Measurements from ENCODE around the gene RPL7A.
"Not testable (repeated sequence)": the region's sequence is repeated elsewhere in the genome, so short reads cannot be mapped to it uniquely, and the experiment has no call there.

Gene RPL7A

DNA sequence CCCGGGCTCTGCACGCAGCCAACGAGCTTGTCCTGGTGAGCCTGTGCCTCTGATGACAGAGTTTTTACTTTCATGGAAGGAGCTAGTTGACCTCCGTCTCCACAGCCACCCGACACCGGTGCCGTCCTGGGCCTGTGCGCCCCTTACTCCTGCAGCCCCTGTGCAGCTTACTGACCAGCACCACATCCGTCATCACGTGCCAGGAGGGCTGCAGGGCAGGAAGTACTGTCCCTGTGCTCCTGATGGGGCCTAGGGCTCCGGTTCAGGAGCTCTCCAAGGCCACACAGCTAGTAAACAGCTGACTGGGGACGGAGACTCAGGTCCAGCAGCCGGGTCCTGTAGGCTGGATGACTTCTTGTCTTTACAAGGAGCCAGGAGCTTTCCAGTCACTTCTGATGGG, 38.3 kb downstream of the RPL7A start:
- Mint-ChIP-seq H3K4me3 (no peak overlapping the region), H3K27ac (no peak overlapping the region), H3K9me3 (no peaks in the 10 kb centered on the region), H3K36me3 (ENCODE audit: low read depth) (no peaks in the 10 kb centered on the region), H3K4me1 (ENCODE audit: low read depth) (no peaks in the 10 kb centered on the region), H3K27me3 (peaks cover 2% of the 10 kb centered on the region)
- intact Hi-C loops (cut with micrococcal nuclease) = no loop called here

DNA sequence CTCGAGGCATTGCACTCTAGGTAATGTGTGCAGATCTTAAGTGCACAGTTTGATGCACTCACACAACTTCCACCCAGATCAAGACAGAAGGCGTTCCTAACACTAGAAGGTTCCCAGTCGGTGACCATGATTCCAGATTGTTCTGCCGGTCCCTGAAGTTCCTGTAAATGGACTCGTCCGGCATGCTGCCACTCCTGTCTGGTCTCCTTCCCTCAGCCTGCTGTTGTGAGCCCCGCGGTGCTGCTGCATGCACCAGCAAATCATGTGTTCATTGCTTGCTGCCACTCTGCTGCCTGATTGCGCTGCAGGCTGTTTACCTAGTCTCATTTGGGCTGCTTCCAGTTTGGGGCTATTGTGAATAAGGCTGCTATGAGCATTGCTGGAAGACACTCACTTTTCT, 39.7 kb downstream of the RPL7A start:
- intact Hi-C loops (cut with micrococcal nuclease) = no loop called here
- Mint-ChIP-seq H3K27ac (no peak overlapping the region), H3K36me3 (ENCODE audit: low read depth) (no peaks in the 10 kb centered on the region), H3K27me3 (peaks cover 2% of the 10 kb centered on the region), H3K4me3 (no peak overlapping the region), H3K9me3 (no peaks in the 10 kb centered on the region), H3K4me1 (ENCODE audit: low read depth) (no peaks in the 10 kb centered on the region)

DNA sequence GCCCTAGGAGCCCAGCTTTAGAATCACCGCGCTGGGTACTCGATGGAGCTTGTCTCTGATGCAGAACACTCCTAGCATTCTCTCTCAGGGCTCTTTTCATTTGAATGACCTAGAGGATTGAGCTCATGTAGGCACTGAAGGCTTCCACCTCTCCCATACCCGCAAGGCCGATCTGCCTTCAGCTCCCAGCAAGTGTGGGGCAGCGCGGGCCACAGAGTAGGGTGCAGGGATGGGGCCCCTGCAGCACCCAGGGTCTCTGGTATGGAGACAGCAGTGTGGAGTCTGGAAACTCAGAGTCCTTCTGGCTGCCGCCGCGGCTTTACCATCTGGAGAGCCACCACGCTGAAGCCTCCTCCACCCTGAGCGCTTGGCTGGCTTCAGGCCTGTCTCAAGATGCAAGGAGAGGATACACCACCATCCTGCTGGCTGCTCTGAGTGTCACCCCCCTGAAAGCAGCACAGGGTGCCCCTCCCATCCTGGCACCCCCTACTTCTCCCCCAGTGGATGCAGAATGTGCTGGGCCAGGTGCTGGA, 41.1 kb downstream of the RPL7A start:
- no peaks in the 10 kb centered on the region for H3K9me3 Mint-ChIP-seq
- intact Hi-C loops (cut with micrococcal nuclease) = no loop called here
- H3K27me3 Mint-ChIP-seq = peaks cover 4% of the 10 kb centered on the region
- no peak overlapping the region for H3K27ac Mint-ChIP-seq
- H3K36me3 Mint-ChIP-seq (ENCODE audit: low read depth) = no peaks in the 10 kb centered on the region
- H3K4me3 Mint-ChIP-seq = no peak overlapping the region
- no peaks in the 10 kb centered on the region for H3K4me1 Mint-ChIP-seq (ENCODE audit: low read depth)

DNA sequence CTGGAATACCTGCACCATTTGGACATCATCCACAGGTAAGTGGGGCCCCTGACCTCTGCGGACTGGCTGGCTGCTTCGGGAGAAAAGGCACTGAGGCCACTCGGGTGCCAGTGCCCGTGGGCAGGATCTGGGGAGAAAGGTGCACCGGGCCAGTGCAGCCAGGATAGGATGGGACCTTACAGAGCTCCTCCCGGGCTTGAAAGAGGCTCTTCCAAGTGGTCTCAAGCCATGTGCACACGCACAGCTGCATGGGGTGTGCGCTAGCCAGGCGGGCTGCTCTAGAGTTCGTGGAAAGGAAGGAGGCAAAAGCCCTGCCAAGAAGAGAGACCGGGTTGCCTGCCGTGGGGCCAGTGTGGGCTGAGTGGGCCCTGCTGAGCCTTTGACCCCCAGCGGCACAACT, 41.5 kb downstream of the RPL7A start:
- Mint-ChIP-seq H3K4me1 (ENCODE audit: low read depth) (no peaks in the 10 kb centered on the region), H3K9me3 (no peaks in the 10 kb centered on the region), H3K27ac (no peak overlapping the region), H3K4me3 (no peak overlapping the region), H3K36me3 (ENCODE audit: low read depth) (no peaks in the 10 kb centered on the region), H3K27me3 (peaks cover 6% of the 10 kb centered on the region)
- intact Hi-C loops (cut with micrococcal nuclease) = no loop called here

DNA sequence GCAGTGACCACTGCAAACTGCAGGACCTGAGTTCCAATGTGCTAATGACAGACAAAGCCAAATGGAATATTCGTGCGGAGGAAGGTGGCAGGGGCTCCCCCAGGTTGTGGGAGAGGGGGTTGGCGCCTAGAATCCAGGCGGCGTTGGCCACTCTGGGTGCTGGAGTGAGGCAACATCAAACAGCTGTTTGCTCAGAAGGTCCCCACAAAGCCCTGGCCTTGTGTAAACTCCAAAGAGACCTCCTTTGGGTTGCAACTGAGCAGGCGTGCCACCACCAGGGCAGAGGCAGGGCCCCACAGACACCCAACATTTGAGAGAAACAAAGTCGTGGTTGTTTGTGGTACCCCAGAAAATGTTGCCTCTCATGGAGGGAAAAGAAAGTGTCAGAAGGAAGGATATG, 42.7 kb downstream of the RPL7A start:
- no peaks in the 10 kb centered on the region for H3K9me3 Mint-ChIP-seq
- peaks cover 16% of the 10 kb centered on the region for H3K27me3 Mint-ChIP-seq
- no peaks in the 10 kb centered on the region for H3K4me1 Mint-ChIP-seq (ENCODE audit: low read depth)
- H3K36me3 Mint-ChIP-seq (ENCODE audit: low read depth) = no peaks in the 10 kb centered on the region
- no peak overlapping the region for H3K4me3 Mint-ChIP-seq
- intact Hi-C loops (cut with micrococcal nuclease) = no loop called here
- no peak overlapping the region for H3K27ac Mint-ChIP-seq

DNA sequence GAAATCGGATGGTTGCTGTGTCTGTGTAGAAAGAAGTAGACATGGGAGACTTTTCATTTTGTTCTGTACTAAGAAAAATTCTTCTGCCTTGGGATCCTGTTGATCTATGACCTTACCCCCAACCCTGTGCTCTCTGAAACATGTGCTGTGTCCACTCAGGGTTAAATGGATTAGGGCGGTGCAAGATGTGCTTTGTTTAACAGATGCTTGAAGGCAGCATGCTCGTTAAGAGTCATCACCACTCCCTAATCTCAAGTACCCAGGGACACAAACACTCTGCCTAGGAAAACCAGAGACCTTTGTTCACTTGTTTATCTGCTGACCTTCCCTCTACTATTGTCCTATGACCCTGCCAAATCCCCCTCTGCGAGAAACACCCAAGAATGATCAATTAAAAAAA, 43.4 kb downstream of the RPL7A start:
- H3K27me3 Mint-ChIP-seq = peaks cover 16% of the 10 kb centered on the region
- H3K27ac Mint-ChIP-seq; intact Hi-C loops (cut with micrococcal nuclease); H3K9me3 Mint-ChIP-seq; H3K4me3 Mint-ChIP-seq; H3K4me1 Mint-ChIP-seq (ENCODE audit: low read depth); H3K36me3 Mint-ChIP-seq (ENCODE audit: low read depth): not testable (repeated sequence)

DNA sequence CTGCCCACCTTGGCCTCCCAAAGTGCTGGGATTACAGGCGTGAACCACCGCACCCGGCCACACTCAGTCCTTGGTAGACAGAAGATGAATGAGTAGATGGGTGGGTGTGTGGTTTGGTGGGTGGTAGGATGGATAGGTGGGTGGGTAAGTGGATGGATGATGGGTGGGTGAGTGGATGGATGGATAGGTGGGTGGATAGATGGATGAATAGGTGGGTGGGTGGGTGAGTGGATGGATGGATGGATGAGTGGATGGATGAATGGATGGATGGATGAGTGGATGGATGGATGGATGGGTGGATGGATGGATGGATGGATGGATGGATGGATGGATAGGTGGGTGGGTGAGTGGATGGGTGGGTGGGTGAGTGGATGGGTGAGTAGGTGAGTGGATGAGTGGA, 44.3 kb downstream of the RPL7A start:
- H3K27ac Mint-ChIP-seq; H3K4me3 Mint-ChIP-seq; H3K4me1 Mint-ChIP-seq (ENCODE audit: low read depth); H3K9me3 Mint-ChIP-seq; H3K36me3 Mint-ChIP-seq (ENCODE audit: low read depth); intact Hi-C loops (cut with micrococcal nuclease): not testable (repeated sequence)
- peaks cover 16% of the 10 kb centered on the region for H3K27me3 Mint-ChIP-seq

DNA sequence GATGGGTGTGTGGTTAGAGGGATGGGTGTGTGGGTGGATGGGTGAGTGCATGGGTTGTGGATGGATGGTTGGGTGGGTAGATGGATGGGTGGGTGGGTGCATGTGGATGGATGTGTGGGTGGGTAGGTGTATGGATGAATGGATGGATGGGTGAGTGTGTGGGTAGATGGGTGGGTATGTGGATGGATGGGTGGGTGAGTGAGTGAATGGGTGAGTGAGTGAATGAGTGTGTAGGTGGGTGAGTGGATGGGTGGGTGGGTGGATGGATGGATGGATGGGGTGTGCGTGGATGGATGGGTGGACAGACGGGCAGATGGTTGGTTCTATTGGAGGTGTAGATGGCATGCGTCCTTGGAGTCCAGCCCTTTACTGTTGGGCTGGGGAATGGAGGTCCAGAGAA, 45.4 kb downstream of the RPL7A start:
- Mint-ChIP-seq H3K36me3 (ENCODE audit: low read depth) (no peaks in the 10 kb centered on the region), H3K4me3 (no peak overlapping the region), H3K27ac (no peak overlapping the region), H3K27me3 (peaks cover 18% of the 10 kb centered on the region), H3K9me3 (no peaks in the 10 kb centered on the region), H3K4me1 (ENCODE audit: low read depth) (no peaks in the 10 kb centered on the region)
- intact Hi-C loops (cut with micrococcal nuclease) = no loop called here

DNA sequence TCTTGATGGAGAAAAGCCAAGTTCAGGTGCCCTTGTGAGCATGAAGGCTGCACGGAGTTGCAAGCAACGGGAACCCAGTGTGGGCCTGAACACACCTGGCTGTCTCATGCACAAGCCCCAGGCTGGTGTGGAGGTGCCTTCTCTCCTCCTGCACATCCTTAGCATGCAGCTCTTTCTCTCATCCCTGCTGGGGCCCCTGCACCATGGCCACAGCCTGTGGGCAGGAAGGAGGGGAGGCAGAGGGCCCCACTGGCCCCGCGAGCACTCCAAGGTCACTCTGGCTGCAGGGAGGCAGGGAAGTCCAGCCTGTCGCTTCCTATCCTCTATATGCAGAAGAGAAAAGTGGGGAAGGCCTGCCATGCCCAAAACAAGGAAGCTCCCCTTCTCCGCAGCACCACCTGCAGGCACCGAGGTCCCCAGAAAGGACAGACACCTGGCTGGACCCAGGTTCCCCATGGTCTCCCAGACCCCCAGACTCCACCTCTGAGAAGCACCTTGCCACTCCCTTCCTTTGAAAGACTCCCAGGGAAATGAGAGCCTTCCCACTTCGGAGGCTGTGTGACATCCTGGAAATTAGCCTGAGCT, 46.8 kb downstream of the RPL7A start:
- no peak overlapping the region for H3K27ac Mint-ChIP-seq
- H3K4me3 Mint-ChIP-seq = no peak overlapping the region
- no peaks in the 10 kb centered on the region for H3K4me1 Mint-ChIP-seq (ENCODE audit: low read depth)
- H3K9me3 Mint-ChIP-seq = no peaks in the 10 kb centered on the region
- H3K27me3 Mint-ChIP-seq = peaks cover 18% of the 10 kb centered on the region
- no peaks in the 10 kb centered on the region for H3K36me3 Mint-ChIP-seq (ENCODE audit: low read depth)
- intact Hi-C loops (cut with micrococcal nuclease) = no loop called here

DNA sequence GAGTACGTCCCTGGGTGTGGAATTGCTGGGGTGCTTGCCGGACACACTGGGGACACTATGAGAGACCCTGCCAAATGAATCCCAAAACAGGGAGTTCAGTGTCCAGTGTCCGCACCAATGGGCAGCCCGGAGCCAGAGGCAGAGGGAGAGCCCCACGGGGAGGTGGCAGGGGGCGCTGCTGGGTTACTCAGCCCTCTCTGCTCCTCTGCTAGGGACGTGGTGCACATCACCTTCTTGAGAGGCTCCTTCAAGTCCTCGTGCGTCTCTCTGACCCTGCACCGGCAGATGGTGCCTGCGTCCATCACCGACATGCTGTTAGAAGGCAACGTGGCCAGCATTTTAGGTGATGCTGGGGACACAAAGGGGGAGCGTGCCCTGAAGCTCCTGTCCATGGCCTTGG, 48.9 kb downstream of the RPL7A start:
- no peaks in the 10 kb centered on the region for H3K9me3 Mint-ChIP-seq
- peaks cover 16% of the 10 kb centered on the region for H3K27me3 Mint-ChIP-seq
- no peak overlapping the region for H3K27ac Mint-ChIP-seq
- intact Hi-C loops (cut with micrococcal nuclease) = no loop called here
- H3K36me3 Mint-ChIP-seq (ENCODE audit: low read depth) = peaks cover 6% of the 10 kb centered on the region
- H3K4me3 Mint-ChIP-seq = no peak overlapping the region
- no peaks in the 10 kb centered on the region for H3K4me1 Mint-ChIP-seq (ENCODE audit: low read depth)

DNA sequence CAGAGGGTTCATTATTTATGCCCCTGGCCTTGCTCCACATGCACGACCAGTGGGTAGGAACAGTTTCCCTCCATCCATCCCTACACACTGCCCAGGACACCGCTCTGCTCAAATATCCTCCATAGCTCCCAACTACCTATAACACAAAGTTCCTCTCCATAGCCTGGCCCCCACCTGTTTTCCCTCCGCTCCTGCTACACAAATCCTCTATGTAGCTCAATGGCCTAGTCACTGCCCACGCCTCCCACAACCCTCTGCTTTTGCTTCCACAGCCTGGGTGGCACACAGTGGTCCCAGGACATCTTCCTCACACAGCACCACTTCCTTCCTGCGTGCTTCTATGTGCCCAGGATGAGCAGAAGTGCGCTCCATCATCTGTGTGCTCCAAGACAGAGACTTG, 49.4 kb downstream of the RPL7A start:
- Mint-ChIP-seq H3K4me3 (no peak overlapping the region), H3K27ac (no peak overlapping the region)
- intact Hi-C loops (cut with micrococcal nuclease) = no loop called here

DNA sequence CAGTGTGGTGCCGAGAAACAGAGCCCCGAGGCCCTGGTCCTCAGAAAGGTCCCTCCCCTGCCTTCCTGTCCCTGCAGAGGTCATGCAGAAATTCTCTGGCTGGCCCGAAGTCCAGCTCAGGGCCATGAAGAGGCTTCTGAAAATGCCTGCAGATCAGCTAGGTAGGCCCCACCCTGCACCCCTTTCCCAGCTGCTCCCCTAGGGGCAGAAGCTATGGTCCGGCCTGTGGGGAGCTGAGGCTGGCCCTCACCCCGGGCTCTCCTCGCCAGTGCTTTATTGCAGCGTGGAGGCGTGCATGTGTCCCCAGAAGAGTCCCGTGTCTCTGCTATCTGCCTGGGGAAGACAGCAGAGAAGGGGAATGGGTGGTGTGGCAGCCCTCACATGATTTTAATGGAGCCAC, 49.9 kb downstream of the RPL7A start:
- H3K27ac Mint-ChIP-seq = no peak overlapping the region
- H3K4me1 Mint-ChIP-seq (ENCODE audit: low read depth) = no peaks in the 10 kb centered on the region
- H3K9me3 Mint-ChIP-seq = no peaks in the 10 kb centered on the region
- intact Hi-C loops (cut with micrococcal nuclease) = no loop called here
- H3K4me3 Mint-ChIP-seq = no peak overlapping the region
- peaks cover 16% of the 10 kb centered on the region for H3K27me3 Mint-ChIP-seq
- peaks cover 16% of the 10 kb centered on the region for H3K36me3 Mint-ChIP-seq (ENCODE audit: low read depth)

More for the DNA sequence above, 49.4 kb downstream of the RPL7A start:
- no peaks in the 10 kb centered on the region for H3K4me1 Mint-ChIP-seq (ENCODE audit: low read depth)
- peaks cover 16% of the 10 kb centered on the region for H3K27me3 Mint-ChIP-seq
- H3K9me3 Mint-ChIP-seq = no peaks in the 10 kb centered on the region
- H3K36me3 Mint-ChIP-seq (ENCODE audit: low read depth) = peaks cover 10% of the 10 kb centered on the region

DNA sequence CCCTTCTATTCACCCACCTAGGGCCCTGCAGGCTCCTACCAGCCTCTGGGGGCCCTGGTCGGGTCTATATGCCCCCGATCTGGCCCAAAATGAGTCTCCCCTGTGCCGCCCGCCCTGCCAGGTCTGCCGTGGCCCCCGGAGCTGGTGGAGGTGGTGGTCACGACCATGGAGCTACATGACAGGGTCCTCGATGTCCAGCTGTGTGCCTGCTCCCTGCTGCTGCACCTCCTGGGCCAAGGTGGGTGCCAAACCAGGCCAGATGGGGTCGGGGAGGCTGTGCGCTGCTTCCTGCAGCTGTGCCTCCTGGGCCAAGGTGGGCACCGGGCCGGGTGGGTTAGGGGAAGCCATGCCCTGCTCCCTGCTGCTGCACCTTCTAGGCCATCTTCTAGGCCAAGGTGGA, 52.3 kb downstream of the RPL7A start:
- Mint-ChIP-seq H3K36me3 (ENCODE audit: low read depth) (peaks cover 40% of the 10 kb centered on the region), H3K27ac (no peak overlapping the region)
- intact Hi-C loops (cut with micrococcal nuclease) = no loop called here

More for the DNA sequence above, 52.3 kb downstream of the RPL7A start:
- no peak overlapping the region for H3K4me3 Mint-ChIP-seq
- peaks cover 4% of the 10 kb centered on the region for H3K27me3 Mint-ChIP-seq
- H3K9me3 Mint-ChIP-seq = no peaks in the 10 kb centered on the region
- peaks cover 2% of the 10 kb centered on the region for H3K4me1 Mint-ChIP-seq (ENCODE audit: low read depth)
